Left renal cortex interstitium (tissue), 4 donors: Measurements from ENCODE around the gene GGNBP2. TPM values are rescaled to one million over a fixed set of nuclear protein-coding genes. Genes with fewer than 3 reads are reported as not detected.

Experiments used
- DNase-seq, 4 donors: peaks; one replicate each; pipeline ENCODE4 v3.0.0-alpha.2; 2013; ENCODE audit warnings: low read depth in 4 of 4, low spot score in 2 of 4, missing footprints in 1 of 4
- polyA plus RNA-seq, 4 donors: library from polyadenylated mRNA; unstranded; fragments of 120-200 nt; gene quantifications; one replicate each; pipeline ENCODE4 v1.2.1, GENCODE V29; 2013; ENCODE audit not compliant: insufficient read length in 4 of 4

Gene GGNBP2
- polyA plus RNA-seq, 4 donors: 65.5 to 106 (median 82.6) TPM

GRCh38 chr17:36628576-36628975 lies 83.9 kb downstream of the GGNBP2 start:
- no peak for DNase-seq

DNA sequence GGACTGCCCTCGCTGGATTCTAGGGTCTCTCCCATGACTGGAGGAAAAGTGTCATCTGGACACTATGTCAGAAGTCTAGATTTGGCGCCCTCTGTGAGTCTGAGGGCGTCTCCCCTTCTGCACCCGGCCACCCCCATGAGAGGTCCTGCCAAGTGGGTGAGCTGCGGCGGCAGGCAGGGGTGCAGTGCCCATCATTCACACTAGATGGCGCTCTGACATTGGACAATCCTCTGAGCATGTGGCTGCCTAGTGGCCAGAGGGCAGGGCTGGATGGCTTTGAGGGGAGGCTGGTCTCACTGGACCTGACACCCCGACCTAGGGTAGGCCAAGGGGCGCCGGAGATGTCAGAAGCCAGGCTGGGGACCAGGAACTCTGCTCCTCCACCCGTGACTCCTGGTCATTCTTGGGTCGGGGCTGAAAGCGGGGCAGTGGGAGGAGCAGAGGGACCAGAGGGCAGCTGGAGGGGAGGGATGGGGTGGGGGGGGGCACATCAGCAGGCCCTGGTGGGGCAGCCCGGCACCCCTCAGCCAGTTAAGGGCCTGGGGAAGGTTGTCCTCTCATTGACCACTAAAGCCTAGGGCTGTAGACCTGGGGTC lies 84.6 kb downstream of the GGNBP2 start:
- DNase-seq: no peak

GRCh38 chr17:36629970-36630502 lies 85.3 kb downstream of the GGNBP2 start:
- no peak for DNase-seq

GRCh38 chr17:36631022-36631421 lies 86.3 kb downstream of the GGNBP2 start:
- DNase-seq: no peak

- DNase-seq: no peak
Measured at GRCh38 chr17:36632916-36633771, 88.4 kb downstream of the GGNBP2 start.

Other genes with a start within 250 kb of the GGNBP2 start
- gene TBC1D3G, start 221.0 kb upstream of the GGNBP2 start, polyA plus RNA-seq: not detected
- gene TBC1D3H, start 156.5 kb upstream of the GGNBP2 start, polyA plus RNA-seq: not detected
- gene ZNHIT3, start 58.2 kb upstream of the GGNBP2 start, polyA plus RNA-seq: 10 to 100 TPM; 65.6 to 80.1 (median 69.8) TPM
- gene MYO19, start 10.1 kb upstream of the GGNBP2 start, polyA plus RNA-seq: 10 to 100 TPM; 28.7 to 70.9 (median 49.3) TPM
- gene PIGW, start 9.9 kb upstream of the GGNBP2 start, polyA plus RNA-seq: 10 to 100 TPM; 11.5 to 12.9 (median 11.9) TPM
- gene DHRS11, start 47.0 kb downstream of the GGNBP2 start, polyA plus RNA-seq: 10 to 100 TPM; 21.8 to 33.2 (median 25.4) TPM
- 1 to 10 TPM; 3.6 to 5.2 (median 4.8) TPM for gene MRM1, start 56.7 kb downstream of the GGNBP2 start, polyA plus RNA-seq